H9 (cell line): ENCODE data around the gene DPH6. TPM values are rescaled to one million over a fixed set of nuclear protein-coding genes. Genes with fewer than 3 reads are reported as not detected.

Source experiments
- DNase-seq: peaks from one replicate; pipeline ENCODE4 v3.0.0-alpha.2; 2017
- H2AFZ ChIP-seq: one replicate; pipeline ENCODE4 v1.6.1; 2013; ENCODE audit warnings: mild to moderate bottlenecking, low read length, control low read depth, moderate library complexity
- H2AK5ac ChIP-seq: 2 replicates; pipeline ENCODE4 v1.6.1; 2013; ENCODE audit warnings: low read length, control low read depth, mixed read lengths; ENCODE audit not compliant: insufficient read length
- H2BK120ac ChIP-seq: one replicate; pipeline ENCODE4 v1.6.1; 2013; ENCODE audit warnings: low read depth, mild to moderate bottlenecking, low read length, control low read depth, inconsistent platforms; ENCODE audit not compliant: poor library complexity, severe bottlenecking
- H2BK12ac ChIP-seq: 2 replicates; pipeline ENCODE4 v1.6.1; 2013; ENCODE audit warnings: low read length, control low read depth, mixed read lengths, low read depth; ENCODE audit not compliant: insufficient read length
- H2BK15ac ChIP-seq: 2 replicates; pipeline ENCODE4 v1.6.1; 2013; ENCODE audit warnings: low read depth, low read length, control low read depth
- H2BK20ac ChIP-seq: one replicate; pipeline ENCODE4 v1.6.1; 2013; ENCODE audit warnings: low read depth, mild to moderate bottlenecking, low read length, control low read depth, inconsistent platforms; ENCODE audit not compliant: poor library complexity, severe bottlenecking
- H2BK5ac ChIP-seq: 2 replicates; pipeline ENCODE4 v1.6.1; 2013; ENCODE audit warnings: low read length, control low read depth, mixed read lengths; ENCODE audit not compliant: insufficient read length
- H3K14ac ChIP-seq: 2 replicates; pipeline ENCODE4 v1.6.1; 2013; ENCODE audit warnings: low read length, control low read depth; ENCODE audit not compliant: insufficient read depth
- H3K18ac ChIP-seq: 2 replicates; pipeline ENCODE4 v1.6.1; 2013; ENCODE audit warnings: low read depth, mild to moderate bottlenecking, mixed read lengths, low read length, control low read depth; ENCODE audit not compliant: insufficient read length
- H3K23ac ChIP-seq: 2 replicates; pipeline ENCODE4 v1.6.1; 2013; ENCODE audit warnings: low read length, control low read depth, mixed read lengths, low read depth; ENCODE audit not compliant: insufficient read length
- H3K23me2 ChIP-seq: 2 replicates; pipeline ENCODE4 v1.6.1; 2013; ENCODE audit warnings: low read depth, mild to moderate bottlenecking, mixed read lengths, low read length, control low read depth; ENCODE audit not compliant: insufficient read length, poor library complexity, severe bottlenecking
- H3K27ac ChIP-seq: 2 replicates; pipeline ENCODE4 v1.5.1; 2013; ENCODE audit warnings: low read length, control low read depth, mixed read lengths, low read depth; ENCODE audit not compliant: insufficient read length
- H3K27me3 ChIP-seq: 2 replicates; pipeline ENCODE4 v1.6.1; 2013; ENCODE audit warnings: low read length, control low read depth, inconsistent platforms; ENCODE audit not compliant: insufficient read depth
- H3K4ac ChIP-seq: 2 replicates; pipeline ENCODE4 v1.6.1; 2013; ENCODE audit warnings: low read depth, mild to moderate bottlenecking, control low read depth, inconsistent platforms, low read length, moderate library complexity
- H3K4me1 ChIP-seq: 2 replicates; pipeline ENCODE4 v1.6.1; 2013; ENCODE audit warnings: low read length, control low read depth, inconsistent platforms; ENCODE audit not compliant: insufficient read depth
- H3K4me2 ChIP-seq: 2 replicates; pipeline ENCODE4 v1.6.1; 2013; ENCODE audit warnings: low read length, control low read depth, mixed read lengths; ENCODE audit not compliant: insufficient read length, insufficient read depth
- H3K56ac ChIP-seq: 2 replicates; pipeline ENCODE4 v1.6.1; 2013; ENCODE audit warnings: low read depth, mild to moderate bottlenecking, mixed read lengths, low read length, control low read depth; ENCODE audit not compliant: insufficient read length
- H3K79me1 ChIP-seq: 2 replicates; pipeline ENCODE4 v1.6.1; 2013; ENCODE audit warnings: low read depth, mild to moderate bottlenecking, moderate library complexity, low read length, control low read depth, inconsistent platforms; ENCODE audit not compliant: insufficient read depth, poor library complexity, severe bottlenecking
- H3K79me2 ChIP-seq: 2 replicates; pipeline ENCODE4 v1.6.1; 2013; ENCODE audit warnings: low read length, control low read depth, inconsistent platforms; ENCODE audit not compliant: insufficient read depth
- H3K9ac ChIP-seq: 2 replicates; pipeline ENCODE4 v1.6.1; 2013; ENCODE audit warnings: low read length, control low read depth, mixed read lengths; ENCODE audit not compliant: insufficient read length; ENCODE audit errors: extremely low read depth
- H3K9me3 ChIP-seq: one replicate; pipeline ENCODE4 v1.6.1; 2013; ENCODE audit warnings: low read depth, low read length, inconsistent platforms; ENCODE audit not compliant: control insufficient read depth
- H3T11ph ChIP-seq: one replicate; pipeline ENCODE4 v1.6.1; 2013; ENCODE audit warnings: mild to moderate bottlenecking, low read length, control low read depth, inconsistent platforms
- H4K20me1 ChIP-seq: one replicate; pipeline ENCODE4 v1.6.1; 2013; ENCODE audit not compliant: control insufficient read depth, insufficient read length, insufficient read depth
- H4K5ac ChIP-seq: 2 replicates; pipeline ENCODE4 v1.6.1; 2013; ENCODE audit warnings: low read depth, mild to moderate bottlenecking, mixed read lengths, low read length, control low read depth; ENCODE audit not compliant: insufficient read length
- H4K8ac ChIP-seq: replicated peaks from 2 replicates; pipeline ENCODE4 v1.6.1; 2013; ENCODE audit warnings: low read length, control low read depth, mixed read lengths, low read depth; ENCODE audit not compliant: insufficient read length
- H4K91ac ChIP-seq: 2 replicates; pipeline ENCODE4 v1.6.1; 2013; ENCODE audit warnings: low read depth, mild to moderate bottlenecking, moderate library complexity, mixed read lengths, low read length, control low read depth; ENCODE audit not compliant: insufficient read length
- H3K27ac Mint-ChIP-seq, 3 experiments: 2 replicates in 2 of 3; 3 replicates in 1 of 3; pipeline ENCODE4 v1.8.0; 2020 to 2021; ENCODE audit warnings: mixed read lengths in 3 of 3, mild to moderate bottlenecking in 1 of 3, moderate library complexity in 1 of 3
- H3K27me3 Mint-ChIP-seq: 2 replicates; pipeline ENCODE4 v1.8.0; 2021; ENCODE audit warnings: low read depth, mild to moderate bottlenecking, moderate library complexity, mixed read lengths
- H3K36me3 Mint-ChIP-seq, 3 experiments: 2 replicates in 2 of 3; 3 replicates in 1 of 3; pipeline ENCODE4 v1.8.0; 2020 to 2021; ENCODE audit warnings: low read depth in 3 of 3, mixed read lengths in 3 of 3; ENCODE audit not compliant: insufficient read depth in 1 of 3
- H3K4me1 Mint-ChIP-seq, 2 experiments: 2 replicates each; pipeline ENCODE4 v1.8.0; 2020; ENCODE audit warnings: mixed read lengths in 2 of 2
- H3K4me3 Mint-ChIP-seq, 2 experiments: 2 replicates in 1 of 2; 3 replicates in 1 of 2; pipeline ENCODE4 v1.8.0; 2020 to 2021; ENCODE audit warnings: mild to moderate bottlenecking in 2 of 2, mixed read lengths in 2 of 2, moderate library complexity in 1 of 2
- H3K9me3 Mint-ChIP-seq, 2 experiments: 2 replicates in 1 of 2; 3 replicates in 1 of 2; pipeline ENCODE4 v1.8.0; 2020; ENCODE audit warnings: mild to moderate bottlenecking in 2 of 2, mixed read lengths in 2 of 2, moderate library complexity in 1 of 2
- total RNA-seq: library from RNA; stranded (reverse); gene quantifications from 2 replicates; pipeline ENCODE4 v1.2.1, GENCODE V29; 2021
- TF ChIP-seq, protein P1 (sequence below): fragments of 200-600 bp; sonication (generic); conservative IDR thresholded peaks from 3 replicates; pipeline ENCODE4 v1.8.0; 2021; ENCODE audit warnings: antibody characterized with exemption, mild to moderate bottlenecking

DPH6 gene
- total RNA-seq, 1 experiment from 2014 or later = 42.0 TPM

- no peaks in the 10 kb centered on the region for H3K4me1 ChIP-seq
- no peak overlapping the region for H3K18ac ChIP-seq
- no peak overlapping the region for H2BK12ac ChIP-seq
- H2BK20ac ChIP-seq = no peak overlapping the region
- H2AFZ ChIP-seq = no peak overlapping the region
- no peak overlapping the region for H3K9ac ChIP-seq
- no peak overlapping the region for H3K27ac ChIP-seq
- DNase-seq = no peak
- Mint-ChIP-seq H3K27me3 (no peaks in the 10 kb centered on the region), H3K4me1 (no peaks in the 10 kb centered on the region), H3K36me3 (no peaks in the 10 kb centered on the region), H3K4me3 (no peak overlapping the region), H3K9me3 (no peaks in the 10 kb centered on the region), H3K27ac (no peak overlapping the region)
- TF ChIP-seq, protein P1, sequence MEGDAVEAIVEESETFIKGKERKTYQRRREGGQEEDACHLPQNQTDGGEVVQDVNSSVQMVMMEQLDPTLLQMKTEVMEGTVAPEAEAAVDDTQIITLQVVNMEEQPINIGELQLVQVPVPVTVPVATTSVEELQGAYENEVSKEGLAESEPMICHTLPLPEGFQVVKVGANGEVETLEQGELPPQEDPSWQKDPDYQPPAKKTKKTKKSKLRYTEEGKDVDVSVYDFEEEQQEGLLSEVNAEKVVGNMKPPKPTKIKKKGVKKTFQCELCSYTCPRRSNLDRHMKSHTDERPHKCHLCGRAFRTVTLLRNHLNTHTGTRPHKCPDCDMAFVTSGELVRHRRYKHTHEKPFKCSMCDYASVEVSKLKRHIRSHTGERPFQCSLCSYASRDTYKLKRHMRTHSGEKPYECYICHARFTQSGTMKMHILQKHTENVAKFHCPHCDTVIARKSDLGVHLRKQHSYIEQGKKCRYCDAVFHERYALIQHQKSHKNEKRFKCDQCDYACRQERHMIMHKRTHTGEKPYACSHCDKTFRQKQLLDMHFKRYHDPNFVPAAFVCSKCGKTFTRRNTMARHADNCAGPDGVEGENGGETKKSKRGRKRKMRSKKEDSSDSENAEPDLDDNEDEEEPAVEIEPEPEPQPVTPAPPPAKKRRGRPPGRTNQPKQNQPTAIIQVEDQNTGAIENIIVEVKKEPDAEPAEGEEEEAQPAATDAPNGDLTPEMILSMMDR = no peak
- no peak overlapping the region for H2AK5ac ChIP-seq
- no peaks in the 10 kb centered on the region for H3K79me2 ChIP-seq
- H3K4ac ChIP-seq = no peak overlapping the region
- no peak overlapping the region for H3K23ac ChIP-seq
- H3K79me1 ChIP-seq = no peaks in the 10 kb centered on the region
- no peak overlapping the region for H2BK5ac ChIP-seq
- H3K23me2 ChIP-seq = no peaks in the 10 kb centered on the region
- no peaks in the 10 kb centered on the region for H3K9me3 ChIP-seq
- H4K20me1 ChIP-seq = no peaks in the 10 kb centered on the region
- H4K91ac ChIP-seq = no peak overlapping the region
- no peak overlapping the region for H4K5ac ChIP-seq
- no peaks in the 10 kb centered on the region for H3K27me3 ChIP-seq
- no peak overlapping the region for H3K14ac ChIP-seq
- no peak overlapping the region for H3K56ac ChIP-seq
- H2BK120ac ChIP-seq = no peak overlapping the region
- no peak overlapping the region for H4K8ac ChIP-seq
- no peak overlapping the region for H2BK15ac ChIP-seq
- H3K4me2 ChIP-seq = no peak overlapping the region
- H3T11ph ChIP-seq = no peak overlapping the region
Measured at GRCh38 chr15:35465783-35466182, 80.2 kb downstream of the DPH6 start.
